VCaP (cell line): ENCODE data around the gene UNC45B.

Experiments used
- H3K27ac ChIP-seq: fragments of 450-650 bp; 2 replicates; pipeline ENCODE4 v1.5.1; 2017
- CTCF ChIP-seq: fragments of 450-650 bp; conservative IDR thresholded peaks from 2 replicates; pipeline ENCODE4 v1.5.1; 2017; ENCODE audit warnings: mild to moderate bottlenecking, moderate library complexity

Gene UNC45B

GRCh38 chr17:35117984-35118383, 29.6 kb upstream of the UNC45B start:
- H3K27ac ChIP-seq = peak overlapping the region; percentile 89; the same call in 1 of the 2 replicates
- peak; percentile 71 for TF ChIP-seq CTCF

GRCh38 chr17:35119370-35120165, 28.0 kb upstream of the UNC45B start, which contains the start of gene RAD51D:
TSS of gene RAD51D (minus strand) at chr17:35119860. CDS start at chr17:35119613, 247 bp downstream.
- peak; percentile 100 for TF ChIP-seq CTCF
- H3K27ac ChIP-seq = peak within 1 kb of the TSS; percentile 89

- peak within 1 kb of the TSS; percentile 89 for H3K27ac ChIP-seq
- no peak for TF ChIP-seq CTCF
Observed at GRCh38 chr17:35121315-35121714, 26.3 kb upstream of the UNC45B start, which contains the start of gene FNDC8. TSS of gene FNDC8 (plus strand) at chr17:35121615. CDS start at chr17:35121694, 79 bp downstream.

GRCh38 chr17:35127751-35128514, 19.7 kb upstream of the UNC45B start:
- no peak overlapping the region for H3K27ac ChIP-seq
- TF ChIP-seq CTCF = no peak

- no peak for TF ChIP-seq CTCF
- no peak overlapping the region for H3K27ac ChIP-seq
Observed at GRCh38 chr17:35129154-35129972, 18.3 kb upstream of the UNC45B start.

- TF ChIP-seq CTCF = no peak
- no peak overlapping the region for H3K27ac ChIP-seq
Observed at GRCh38 chr17:35129973-35130351, 17.7 kb upstream of the UNC45B start.
